ENCODE results near the gene GPR32.

- no peak for TF ChIP-seq CTCF (IDR thresholded peaks at IDR 0.05; ENCODE audit: poor library complexity, severe bottlenecking)
- TF ChIP-seq POLR2AphosphoS5 (IDR thresholded peaks at IDR 0.05) = no peak
- no peak for TF ChIP-seq MXI1 (conservative IDR thresholded peaks at IDR 0.05; ENCODE audit: poor library complexity, severe bottlenecking)
- no peak for TF ChIP-seq TAF1 (IDR thresholded peaks at IDR 0.05; ENCODE audit: low read depth)
- TF ChIP-seq RAD21 (conservative IDR thresholded peaks at IDR 0.05) = no peak
- TF ChIP-seq EZH2 (IDR thresholded peaks at IDR 0.05; ENCODE audit: borderline replicate concordance, insufficient read depth, low read length, poor library complexity, severe bottlenecking) = no peak
These were observed 28.6 kb downstream of the GPR32 start for GRCh38 chr19:50798659-50799546.

All from neural cell (in vitro differentiated cells).